ENCODE results near the gene SPATA13.
"Not testable (repeated sequence)": the region's sequence is repeated elsewhere in the genome, so short reads cannot be mapped to it uniquely, and the experiment has no call there.

SPATA13 gene

DNA sequence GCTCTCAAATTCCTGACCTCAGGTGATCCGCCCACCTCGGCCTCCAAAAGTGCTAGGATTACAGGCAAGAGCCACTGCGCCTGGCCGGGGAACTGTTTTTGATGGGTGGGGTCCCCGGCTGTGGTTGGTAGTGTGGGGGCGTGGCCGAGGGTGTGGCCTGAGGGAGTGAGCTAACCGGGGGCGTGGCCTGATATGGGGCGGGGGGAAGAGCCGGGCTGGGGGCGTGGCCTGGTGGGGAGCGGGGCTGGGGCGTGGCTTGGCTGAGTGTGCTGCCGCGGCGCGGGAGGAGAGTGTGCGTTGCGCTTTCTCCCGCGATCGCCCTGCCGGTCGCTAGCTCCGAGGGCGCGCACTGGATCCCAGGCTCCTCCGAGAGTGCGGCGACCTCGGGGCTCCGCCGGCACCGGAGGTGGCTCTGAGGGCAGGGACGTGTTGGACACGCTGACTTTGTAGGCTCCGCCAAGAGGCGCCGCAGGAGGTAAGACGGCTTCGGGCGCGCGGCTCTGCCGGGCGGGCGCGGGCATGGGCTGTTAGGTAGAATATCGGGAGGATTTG lies at the start of gene SPATA13:
SPATA13 (plus strand) TSS at position 263 of the 552 bp plus-strand sequence. CDS start 62,210 bp downstream, outside the sequence.
- H3K4me3 ChIP-seq (ENCODE audit: low read length) = peak within 1 kb of the TSS; percentile 81
- no peak for TF ChIP-seq ZNF274 (IDR thresholded peaks at IDR 0.05; ENCODE audit: low read depth, low read length)

GRCh38 chr13:24112791-24113190 lies 47.7 kb upstream of the SPATA13 start:
- no peak for TF ChIP-seq ZNF274 (IDR thresholded peaks at IDR 0.05; ENCODE audit: low read depth, low read length)
- no peak overlapping the region for H3K4me3 ChIP-seq (ENCODE audit: low read length)

DNA sequence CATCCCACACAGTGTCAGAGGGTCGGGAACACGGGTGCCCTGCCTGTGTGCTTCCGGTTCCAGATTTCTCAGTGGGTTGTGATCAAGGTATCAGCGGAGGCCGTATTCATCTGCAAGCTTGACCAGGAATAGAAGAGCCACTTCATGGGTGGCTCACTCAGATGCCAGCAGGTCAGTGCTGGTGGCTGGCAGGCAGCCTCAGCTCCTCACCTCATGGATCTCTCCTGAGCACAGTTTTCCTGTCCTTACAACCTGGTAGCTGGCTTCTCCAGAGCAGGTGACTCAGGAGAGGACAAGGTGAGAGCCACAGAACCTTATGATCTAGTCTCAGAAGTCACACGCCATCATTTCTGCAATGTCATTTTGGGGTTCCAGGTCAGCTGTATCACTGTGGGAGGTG lies 44.8 kb upstream of the SPATA13 start:
- TF ChIP-seq ZNF274 (IDR thresholded peaks at IDR 0.05; ENCODE audit: low read depth, low read length) = no peak
- no peak overlapping the region for H3K4me3 ChIP-seq (ENCODE audit: low read length)

- no peak overlapping the region for H3K4me3 ChIP-seq (ENCODE audit: low read length)
- TF ChIP-seq ZNF274 (IDR thresholded peaks at IDR 0.05; ENCODE audit: low read depth, low read length) = no peak
These were observed 44.4 kb upstream of the SPATA13 start for GRCh38 chr13:24116131-24116530.

DNA sequence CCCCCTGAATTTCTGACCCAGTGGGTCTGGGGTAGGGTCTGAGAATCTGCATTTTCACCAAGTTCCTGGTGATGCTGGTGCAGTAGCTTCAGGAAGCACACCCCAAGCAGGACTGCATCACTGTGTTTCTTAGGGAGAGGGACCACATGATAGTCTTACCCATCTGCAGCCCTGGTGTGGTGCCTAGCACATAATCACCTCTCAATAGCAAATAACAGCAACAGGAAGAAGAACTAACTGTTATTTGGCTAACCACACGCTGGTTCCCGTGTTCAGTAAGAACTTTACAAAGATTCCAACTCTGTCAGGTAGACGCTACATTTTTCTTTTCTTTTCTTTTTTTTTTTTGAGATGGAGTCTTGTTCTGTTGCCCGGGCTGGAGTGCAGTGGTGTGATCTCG lies 41.9 kb upstream of the SPATA13 start:
- no peak for TF ChIP-seq ZNF274 (IDR thresholded peaks at IDR 0.05; ENCODE audit: low read depth, low read length)
- no peak overlapping the region for H3K4me3 ChIP-seq (ENCODE audit: low read length)

DNA sequence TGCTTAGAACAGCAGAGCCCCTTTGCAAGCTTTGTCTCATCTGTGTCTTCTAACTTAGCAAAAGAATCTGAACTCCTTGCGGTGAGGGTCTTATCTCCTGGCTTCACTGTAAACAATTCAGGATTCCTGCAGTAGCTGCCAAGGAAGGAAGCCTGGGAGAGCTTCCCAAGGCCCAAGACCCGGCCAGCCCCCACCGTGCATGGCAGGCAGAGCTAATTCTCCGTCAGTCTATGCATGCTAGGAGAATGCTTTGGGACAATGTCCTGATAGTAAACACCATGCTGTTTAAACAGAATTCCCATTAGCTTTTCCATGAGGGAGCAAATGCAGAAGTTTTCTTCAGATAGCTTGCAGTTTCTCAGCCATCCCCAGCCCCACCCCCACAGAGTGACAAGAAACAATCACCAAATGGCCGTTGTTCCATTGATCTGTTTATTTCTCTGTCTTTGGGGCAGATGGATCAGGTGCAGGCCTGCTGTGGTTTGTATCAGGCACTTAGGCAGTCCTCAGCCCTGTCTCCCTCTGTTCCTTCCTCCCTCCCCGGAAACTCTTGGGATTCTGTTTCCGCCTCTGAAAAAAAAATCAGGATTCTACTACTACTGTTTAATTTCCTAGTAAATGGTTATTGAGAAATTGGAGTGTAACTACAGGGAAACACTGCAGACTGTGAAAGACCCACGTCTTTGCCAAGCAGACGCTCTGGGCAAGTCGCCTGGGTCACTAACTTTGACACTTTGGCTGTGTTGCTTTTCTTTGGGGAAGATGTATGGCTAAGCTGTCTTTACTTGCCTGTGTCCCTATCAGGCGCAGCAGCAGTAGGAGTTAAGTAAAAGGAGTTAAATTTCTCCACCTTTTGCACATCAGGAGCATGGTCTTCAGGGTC lies 40.7 kb upstream of the SPATA13 start:
- no peak overlapping the region for H3K4me3 ChIP-seq (ENCODE audit: low read length)
- no peak for TF ChIP-seq ZNF274 (IDR thresholded peaks at IDR 0.05; ENCODE audit: low read depth, low read length)

DNA sequence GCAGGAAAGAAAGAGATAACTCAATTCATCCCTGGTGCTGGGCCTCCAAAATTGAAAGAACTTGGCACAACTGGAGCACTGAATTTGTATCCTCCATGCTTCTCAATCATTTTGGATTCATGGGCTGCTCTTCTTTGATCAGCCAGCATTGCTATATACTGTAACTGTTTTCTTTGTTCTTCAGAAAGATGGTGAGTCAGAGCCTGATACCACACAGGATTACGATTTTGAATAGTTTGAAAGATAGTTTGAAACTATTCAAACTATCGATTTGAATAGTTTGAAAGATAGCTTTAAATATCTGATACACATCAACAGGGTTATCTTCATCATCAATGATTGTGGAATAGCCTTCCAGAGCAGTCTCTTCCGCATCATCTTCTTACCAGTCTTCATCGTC lies 38.5 kb upstream of the SPATA13 start:
- H3K4me3 ChIP-seq (ENCODE audit: low read length) = not testable (repeated sequence)

DNA sequence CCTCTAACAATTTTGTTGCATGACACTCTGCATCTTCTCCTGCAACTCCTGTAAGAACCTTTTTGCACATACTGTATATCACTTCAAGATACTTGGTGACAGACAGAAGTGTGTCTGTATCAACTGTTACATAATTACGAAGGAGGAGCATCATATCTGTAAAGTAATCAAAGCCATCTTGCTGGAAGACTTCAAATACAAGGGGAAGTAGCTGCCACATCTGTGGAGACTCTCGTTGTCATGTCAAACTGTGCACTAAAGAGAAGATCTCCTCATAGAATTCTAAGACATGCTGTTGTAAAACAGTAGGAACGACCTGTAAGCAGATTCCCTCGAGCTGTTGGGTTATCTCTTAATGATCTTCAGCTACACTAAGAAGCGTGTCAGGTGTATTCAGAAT lies 38.0 kb upstream of the SPATA13 start:
- H3K4me3 ChIP-seq (ENCODE audit: low read length) = no peak overlapping the region
- no peak for TF ChIP-seq ZNF274 (IDR thresholded peaks at IDR 0.05; ENCODE audit: low read depth, low read length)

GRCh38 chr13:24123761-24124160 lies 36.8 kb upstream of the SPATA13 start:
- H3K4me3 ChIP-seq (ENCODE audit: low read length) = no peak overlapping the region
- TF ChIP-seq ZNF274 (IDR thresholded peaks at IDR 0.05; ENCODE audit: low read depth, low read length) = no peak

DNA sequence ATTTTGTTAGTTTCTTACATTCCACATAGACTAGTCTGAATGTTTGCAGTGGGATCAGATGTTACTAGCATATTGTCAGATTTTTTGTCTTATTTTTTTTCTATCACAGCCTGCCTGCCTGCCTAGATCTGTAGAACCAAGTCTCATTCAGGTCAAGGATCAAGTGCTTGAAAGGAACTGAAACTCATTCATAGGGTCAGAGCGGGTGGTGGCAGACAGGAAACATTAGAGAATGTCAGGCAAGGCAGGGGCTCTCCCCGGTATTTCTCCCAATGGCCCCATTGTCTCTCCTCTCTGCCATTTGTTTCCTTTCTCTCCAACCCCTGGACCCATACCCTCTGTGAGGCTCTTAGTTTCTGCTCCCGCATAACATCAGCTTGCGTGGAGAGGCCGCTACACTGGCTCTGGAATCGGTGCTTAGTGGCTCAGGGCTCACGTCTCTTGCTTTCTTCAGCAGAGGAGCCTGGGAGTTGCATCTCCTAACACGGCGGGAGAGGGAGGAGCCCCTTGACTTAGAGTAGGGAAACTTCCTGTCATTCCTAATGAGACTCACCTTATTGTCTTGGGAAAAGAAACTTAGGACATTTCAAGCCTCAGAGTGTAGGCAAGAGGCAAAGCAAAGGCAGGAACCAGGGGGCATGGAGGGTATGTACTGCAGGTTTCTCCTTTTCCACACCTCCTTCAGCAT lies 35.6 kb upstream of the SPATA13 start:
- no peak for TF ChIP-seq ZNF274 (IDR thresholded peaks at IDR 0.05; ENCODE audit: low read depth, low read length)

GRCh38 chr13:24127116-24127631 lies 33.3 kb upstream of the SPATA13 start:
- TF ChIP-seq ZNF274 (IDR thresholded peaks at IDR 0.05; ENCODE audit: low read depth, low read length) = no peak
- no peak overlapping the region for H3K4me3 ChIP-seq (ENCODE audit: low read length)

More for the DNA sequence above, 35.6 kb upstream of the SPATA13 start:
- H3K4me3 ChIP-seq (ENCODE audit: low read length) = no peak overlapping the region

- no peak overlapping the region for H3K4me3 ChIP-seq (ENCODE audit: low read length)
- no peak for TF ChIP-seq ZNF274 (IDR thresholded peaks at IDR 0.05; ENCODE audit: low read depth, low read length)
These were observed 32.4 kb upstream of the SPATA13 start for GRCh38 chr13:24128112-24128511.

GRCh38 chr13:24128962-24129361 lies 31.6 kb upstream of the SPATA13 start:
- H3K4me3 ChIP-seq (ENCODE audit: low read length) = no peak overlapping the region
- TF ChIP-seq ZNF274 (IDR thresholded peaks at IDR 0.05; ENCODE audit: low read depth, low read length) = no peak

GRCh38 chr13:24129914-24130774 lies 30.4 kb upstream of the SPATA13 start:
- H3K4me3 ChIP-seq (ENCODE audit: low read length) = no peak overlapping the region
- no peak for TF ChIP-seq ZNF274 (IDR thresholded peaks at IDR 0.05; ENCODE audit: low read depth, low read length)
